ENCODE results near the gene NFATC1. TPM values are rescaled to one million over a fixed set of nuclear protein-coding genes. Genes with fewer than 3 reads are reported as not detected.

Gene NFATC1
- total RNA-seq: 0.72 and 0.85 TPM in 2 replicates

DNA sequence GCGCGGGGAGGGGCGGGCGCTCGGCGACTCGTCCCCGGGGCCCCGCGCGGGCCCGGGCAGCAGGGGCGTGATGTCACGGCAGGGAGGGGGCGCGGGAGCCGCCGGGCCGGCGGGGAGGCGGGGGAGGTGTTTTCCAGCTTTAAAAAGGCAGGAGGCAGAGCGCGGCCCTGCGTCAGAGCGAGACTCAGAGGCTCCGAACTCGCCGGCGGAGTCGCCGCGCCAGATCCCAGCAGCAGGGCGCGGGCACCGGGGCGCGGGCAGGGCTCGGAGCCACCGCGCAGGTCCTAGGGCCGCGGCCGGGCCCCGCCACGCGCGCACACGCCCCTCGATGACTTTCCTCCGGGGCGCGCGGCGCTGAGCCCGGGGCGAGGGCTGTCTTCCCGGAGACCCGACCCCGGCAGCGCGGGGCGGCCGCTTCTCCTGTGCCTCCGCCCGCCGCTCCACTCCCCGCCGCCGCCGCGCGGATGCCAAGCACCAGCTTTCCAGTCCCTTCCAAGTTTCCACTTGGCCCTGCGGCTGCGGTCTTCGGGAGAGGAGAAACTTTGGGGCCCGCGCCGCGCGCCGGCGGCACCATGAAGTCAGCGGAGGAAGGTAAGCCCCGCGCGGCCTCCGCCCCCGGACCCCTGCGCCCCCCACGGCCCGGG is at the start of gene NFATC1:
NFATC1 (plus strand) TSS at position 170 of the 644 bp plus-strand sequence; CDS start at position 465, 295 bp downstream.

Measured in tracheal epithelial cell (primary cell).